Esophagus squamous epithelium (tissue), 5 donors: ENCODE measurements around the gene ADARB2. TPM values are rescaled to one million over a fixed set of nuclear protein-coding genes. Genes with fewer than 3 reads are reported as not detected.

Experiments
- DNase-seq: peaks from one replicate; lab custom pipeline; 2025; lab: John Stamatoyannopoulos, UW
- H3K27ac ChIP-seq, 4 donors: fragments of 200-600 bp; sonication (generic); one replicate each; pipeline ENCODE4 v1.5.1; 2016 to 2019; ENCODE audit warnings: mild to moderate bottlenecking in 1 of 4
- H3K27me3 ChIP-seq, 4 donors: fragments of 200-600 bp; sonication (generic); 1 replicate in 3 of 4; 2 replicates in 1 of 4; pipeline versions ENCODE4 v1.5.1 to v1.6.0; 2017 to 2021; ENCODE audit warnings: antibody characterized with exemption in 1 of 4
- H3K36me3 ChIP-seq, 3 donors: fragments of 200-600 bp; sonication (generic); one replicate each; pipeline ENCODE4 v1.5.1; 2016 to 2019
- H3K4me1 ChIP-seq, 3 donors: fragments of 200-600 bp; sonication (generic); one replicate each; pipeline ENCODE4 v1.5.1; 2017 to 2019
- H3K4me3 ChIP-seq, 4 donors: fragments of 200-600 bp; sonication (generic); 1 replicate in 3 of 4; 2 replicates in 1 of 4; pipeline ENCODE4 v1.5.1; 2016 to 2019; ENCODE audit warnings: mild to moderate bottlenecking in 2 of 4, moderate library complexity in 1 of 4
- H3K9me3 ChIP-seq, 3 donors: fragments of 200-600 bp; sonication (generic); one replicate each; pipeline ENCODE4 v1.5.1; 2016 to 2019
- CTCF ChIP-seq, 6 experiments: fragments of 450-650 bp in 4 of 6; fragments of 200-600 bp in 2 of 6; sonication (generic) in 2 of 6; IDR thresholded peaks; one replicate each; pipeline ENCODE4 v1.5.1; 2016 to 2019; ENCODE audit warnings: antibody characterized with exemption in 6 of 6, mild to moderate bottlenecking in 4 of 6, moderate library complexity in 4 of 6
- POLR2A ChIP-seq, 4 donors: fragments of 450-650 bp; IDR thresholded peaks; one replicate each; pipeline ENCODE4 v1.6.1; 2017; ENCODE audit warnings: antibody characterized with exemption in 4 of 4, mild to moderate bottlenecking in 4 of 4, moderate library complexity in 3 of 4
- WGBS, 2 donors: methylation state at CpG; one replicate each; pipeline ENCODE4 v1.1.5; 2018; 5-methylcytosine and 5-hydroxymethylcytosine counted together
- intact Hi-C: fragments of 100-400 bp; cut with DNase I; formaldehyde crosslinking; loops from one replicate; pipeline ENCODE4 v1.15.0; 2022
- total RNA-seq, 4 donors: library from RNA; depleted of rRNA; stranded (reverse); fragments of >200 nt; gene quantifications; one replicate each; pipeline ENCODE4 v1.1.0, GENCODE V29; 2016
- donor health status: DM: yes; HTN: yes; CAD: no.

Gene ADARB2
- total RNA-seq, 4 donors from 2014 or later: 0.21 to 3.5 (median 1.5) TPM

GRCh38 chr10:1744524-1744923, 7.2 kb upstream of the ADARB2 start:
- H3K27me3 ChIP-seq: peaks cover 0 to 33% (median 1%) of the 10 kb centered on the region in 4 donors
- peaks cover 0 to 5% (median 0%) of the 10 kb centered on the region in 3 donors for H3K9me3 ChIP-seq
- no peak for DNase-seq
- no peak overlapping the region for H3K4me3 ChIP-seq
- WGBS, 2 donors: 86 to 100% methylated on average over 4 to 11 of the region's 12 CpGs
- no peak overlapping the region for H3K27ac ChIP-seq
- H3K36me3 ChIP-seq: no peaks in the 10 kb centered on the region
- H3K4me1 ChIP-seq: no peaks in the 10 kb centered on the region
- intact Hi-C loops: no loop called here
- TF ChIP-seq CTCF (IDR thresholded peaks at IDR 0.05): no peak
- TF ChIP-seq POLR2A (IDR thresholded peaks at IDR 0.05): no peak

GRCh38 chr10:1743141-1743540, 5.8 kb upstream of the ADARB2 start:
- H3K27me3 ChIP-seq: peaks cover 0 to 47% (median 1%) of the 10 kb centered on the region in 4 donors
- TF ChIP-seq POLR2A (IDR thresholded peaks at IDR 0.05): no peak
- no peak for TF ChIP-seq CTCF (IDR thresholded peaks at IDR 0.05)
- DNase-seq: no peak
- 70 to 86% methylated on average over 9 to 10 of the region's 10 CpGs for WGBS, 2 donors
- no peaks in the 10 kb centered on the region for H3K9me3 ChIP-seq
- intact Hi-C loops: no loop called here
- no peaks in the 10 kb centered on the region for H3K4me1 ChIP-seq
- no peaks in the 10 kb centered on the region for H3K36me3 ChIP-seq
- H3K4me3 ChIP-seq: no peak overlapping the region
- no peak overlapping the region for H3K27ac ChIP-seq

DNA sequence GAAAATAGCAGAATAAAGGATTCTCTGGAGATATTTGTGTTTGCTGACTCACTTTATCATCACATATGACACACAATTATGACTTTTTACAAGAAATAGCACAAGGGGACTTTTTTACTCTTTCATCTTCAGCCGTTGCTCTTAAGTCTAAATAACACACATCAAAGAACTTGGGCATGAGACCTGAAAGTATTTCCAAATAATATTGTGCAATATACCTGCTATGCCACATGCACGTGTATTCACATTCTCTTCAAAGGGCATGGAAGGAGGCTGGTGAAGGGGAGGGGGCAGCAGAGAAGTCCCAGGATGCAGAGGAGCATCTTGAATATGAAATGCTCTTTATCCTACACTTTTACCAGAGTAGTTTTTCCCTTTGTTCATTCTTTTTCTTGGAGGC, 4.1 kb upstream of the ADARB2 start:
- intact Hi-C loops: no loop called here
- Histone ChIP-seq H3K9me3 (no peaks in the 10 kb centered on the region), H3K4me3 (no peak overlapping the region), H3K36me3 (no peaks in the 10 kb centered on the region), H3K4me1 (peaks cover 5 to 16% (median 7%) of the 10 kb centered on the region in 3 donors), H3K27me3 (peaks cover 0 to 64% (median 4%) of the 10 kb centered on the region in 4 donors), H3K27ac (no peak overlapping the region)
- TF ChIP-seq CTCF (IDR thresholded peaks at IDR 0.05): no peak
- no peak for TF ChIP-seq POLR2A (IDR thresholded peaks at IDR 0.05)
- 17 to 34% methylated on average over 2 of the region's 2 CpGs for WGBS, 2 donors
- DNase-seq: no peak

DNA sequence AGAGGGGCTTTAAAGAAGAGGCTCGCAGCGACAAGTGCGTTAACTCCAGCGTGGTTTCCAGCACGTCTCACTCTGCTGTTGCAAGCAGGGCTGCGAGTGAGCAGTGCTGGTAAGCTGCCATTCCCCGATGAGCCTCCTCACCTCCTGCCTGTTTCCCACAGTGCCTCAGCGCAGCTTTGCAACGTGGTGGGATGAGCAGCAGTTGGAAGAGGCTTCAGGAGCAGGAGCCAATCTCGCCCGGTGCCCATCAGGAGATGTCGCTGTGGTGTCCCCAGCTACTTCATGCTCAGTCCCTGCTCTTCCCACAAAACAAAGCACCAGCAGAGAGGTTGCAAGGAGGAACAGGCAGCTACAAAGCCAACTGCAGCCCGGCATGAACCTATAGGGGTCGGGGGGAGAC, 2.4 kb upstream of the ADARB2 start:
- TF ChIP-seq POLR2A (IDR thresholded peaks at IDR 0.05): no peak
- TF ChIP-seq CTCF (IDR thresholded peaks at IDR 0.05): no peak
- Histone ChIP-seq H3K4me3 (no peak overlapping the region), H3K27ac (no peak overlapping the region), H3K27me3 (peaks cover 0 to 81% (median 7%) of the 10 kb centered on the region in 4 donors), H3K36me3 (no peaks in the 10 kb centered on the region), H3K9me3 (no peaks in the 10 kb centered on the region), H3K4me1 (peaks cover 5 to 25% (median 8%) of the 10 kb centered on the region in 3 donors)
- DNase-seq: no peak
- 64 to 74% methylated on average over 10 of the region's 14 CpGs for WGBS, 2 donors
- intact Hi-C loops: no loop called here

- TF ChIP-seq CTCF (IDR thresholded peaks at IDR 0.05) (no peak), POLR2A (IDR thresholded peaks at IDR 0.05) (no peak)
- Histone ChIP-seq H3K27me3 (peaks cover 0 to 87% (median 7%) of the 10 kb centered on the region in 4 donors), H3K9me3 (no peaks in the 10 kb centered on the region), H3K4me1 (peaks cover 5 to 25% (median 8%) of the 10 kb centered on the region in 3 donors), H3K27ac (no peak overlapping the region), H3K36me3 (no peaks in the 10 kb centered on the region), H3K4me3 (no peak overlapping the region)
- 63 to 64% methylated on average over 5 of the region's 5 CpGs for WGBS, 2 donors
- intact Hi-C loops: no loop called here
- no peak for DNase-seq
These were observed 1.6 kb upstream of the ADARB2 start for GRCh38 chr10:1738950-1739349.
